ENCODE measurements around the gene C3.
"Not testable (repeated sequence)": the region's sequence is repeated elsewhere in the genome, so short reads cannot be mapped to it uniquely, and the experiment has no call there.

C3 gene

GRCh38 chr19:6712692-6713670 lies 7.5 kb downstream of the C3 start:
- no peak for DNase-seq (ENCODE audit: low read depth in 2 of 2)

GRCh38 chr19:6712231-6712630 lies 8.2 kb downstream of the C3 start:
- DNase-seq (ENCODE audit: low read depth in 2 of 2): no peak

- no peak for DNase-seq (ENCODE audit: low read depth in 2 of 2)
These were observed 8.8 kb downstream of the C3 start for GRCh38 chr19:6711605-6712004.

- no peak for DNase-seq (ENCODE audit: low read depth in 2 of 2)
These were observed 9.4 kb downstream of the C3 start for GRCh38 chr19:6711078-6711361.

GRCh38 chr19:6710273-6711077 lies 10.0 kb downstream of the C3 start:
- DNase-seq (ENCODE audit: low read depth in 2 of 2): no peak

- no peak for DNase-seq (ENCODE audit: low read depth in 2 of 2)
These were observed 10.9 kb downstream of the C3 start for GRCh38 chr19:6709549-6709948.

- not testable (repeated sequence) for DNase-seq (ENCODE audit: low read depth in 2 of 2)
These were observed 11.5 kb downstream of the C3 start for GRCh38 chr19:6708913-6709312.

- DNase-seq (ENCODE audit: low read depth in 2 of 2): no peak
These were observed 12.1 kb downstream of the C3 start for GRCh38 chr19:6708346-6708745.

GRCh38 chr19:6707658-6708018 lies 12.8 kb downstream of the C3 start:
- no peak for DNase-seq (ENCODE audit: low read depth in 2 of 2)

- DNase-seq (ENCODE audit: low read depth in 2 of 2): no peak
These were observed 13.3 kb downstream of the C3 start for GRCh38 chr19:6707011-6707657.

GRCh38 chr19:6706633-6706958 lies 13.9 kb downstream of the C3 start:
- DNase-seq (ENCODE audit: low read depth in 2 of 2): no peak

- no peak for DNase-seq (ENCODE audit: low read depth in 2 of 2)
These were observed 14.4 kb downstream of the C3 start for GRCh38 chr19:6705931-6706632.

- DNase-seq (ENCODE audit: low read depth in 2 of 2): no peak
These were observed 19.7 kb downstream of the C3 start for GRCh38 chr19:6700586-6701316.

GRCh38 chr19:6699935-6700334 lies 20.5 kb downstream of the C3 start:
- DNase-seq (ENCODE audit: low read depth in 2 of 2): no peak

- DNase-seq (ENCODE audit: low read depth in 2 of 2): no peak
These were observed 23.2 kb downstream of the C3 start for GRCh38 chr19:6697291-6697690.

- no peak for DNase-seq (ENCODE audit: low read depth in 2 of 2)
These were observed 24.1 kb downstream of the C3 start for GRCh38 chr19:6696239-6696820.

GRCh38 chr19:6694147-6694815 lies 26.2 kb downstream of the C3 start:
- DNase-seq (ENCODE audit: low read depth in 2 of 2): no peak

- DNase-seq (ENCODE audit: low read depth in 2 of 2): no peak
These were observed 26.8 kb downstream of the C3 start for GRCh38 chr19:6693681-6694080.

- DNase-seq (ENCODE audit: low read depth in 2 of 2): no peak
These were observed 27.4 kb downstream of the C3 start for GRCh38 chr19:6693056-6693471.

- DNase-seq (ENCODE audit: low read depth in 2 of 2): no peak
These were observed 28.4 kb downstream of the C3 start for GRCh38 chr19:6692027-6692426.

Data from stimulated activated CD8-positive, alpha-beta memory T cell treated with anti-CD3 and anti-CD28 coated beads, Interleukin-2, amount 100 ng/mL, for 1 hour (primary cell).